ENCODE measurements around the gene HTATIP2. TPM values are rescaled to one million over a fixed set of nuclear protein-coding genes. Genes with fewer than 3 reads are reported as not detected.
A peak's percentile ranks its signal among the peaks of the same experiment; 100 is the strongest.
"Not testable (repeated sequence)": the region's sequence is repeated elsewhere in the genome, so short reads cannot be mapped to it uniquely, and the experiment has no call there.

HTATIP2 gene
- total RNA-seq, 1 donor from 2014 or later, result 84.3 TPM

DNA sequence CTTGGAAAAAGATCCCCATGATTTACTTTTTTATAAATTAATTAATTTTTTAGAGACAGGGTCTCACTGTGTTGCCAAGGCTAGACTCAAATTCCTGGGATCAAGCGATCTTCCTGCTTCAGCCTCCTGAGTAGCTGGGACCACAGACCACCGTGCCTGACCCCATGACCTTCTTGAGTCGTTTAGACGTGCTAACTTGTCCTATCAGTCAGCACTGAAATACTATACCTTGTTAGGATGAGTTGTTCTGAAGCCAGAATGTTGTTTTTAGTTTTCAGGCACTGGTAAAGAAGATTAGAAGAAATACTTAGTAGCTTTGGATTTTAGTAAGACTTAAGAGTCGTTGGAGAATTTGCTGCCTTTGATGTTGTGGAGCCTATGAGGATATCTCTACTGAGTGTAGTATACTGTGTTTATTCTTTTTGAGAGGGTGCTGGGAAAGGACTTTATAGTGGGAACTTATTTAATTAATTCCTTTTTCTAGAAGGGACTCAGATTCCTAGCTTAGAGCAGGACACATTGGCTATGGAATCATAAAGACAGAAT lies 8.6 kb downstream of the HTATIP2 start:
- DNase-seq (ENCODE audit: low read depth), result no peak

DNA sequence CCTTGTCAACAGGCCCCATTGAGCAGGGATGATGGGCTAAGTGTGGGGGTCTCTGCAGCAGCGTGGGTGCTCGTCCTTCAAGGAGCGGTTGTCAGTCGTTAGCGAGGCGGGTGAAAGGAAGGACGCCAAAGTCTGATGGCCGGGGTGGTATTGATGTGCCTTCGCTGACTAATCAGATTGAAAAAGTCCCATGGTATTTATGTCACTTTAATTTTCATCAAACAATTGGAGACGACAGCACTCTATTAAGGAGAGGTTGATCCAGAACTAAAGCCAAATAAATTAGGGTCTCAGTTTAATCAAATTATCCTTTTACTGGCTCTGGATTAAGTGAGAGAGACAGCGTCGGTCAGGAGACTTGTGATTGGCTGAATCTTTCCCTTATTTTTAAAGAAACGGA lies 9.6 kb downstream of the HTATIP2 start:
- DNase-seq (ENCODE audit: low read depth), result no peak

DNA sequence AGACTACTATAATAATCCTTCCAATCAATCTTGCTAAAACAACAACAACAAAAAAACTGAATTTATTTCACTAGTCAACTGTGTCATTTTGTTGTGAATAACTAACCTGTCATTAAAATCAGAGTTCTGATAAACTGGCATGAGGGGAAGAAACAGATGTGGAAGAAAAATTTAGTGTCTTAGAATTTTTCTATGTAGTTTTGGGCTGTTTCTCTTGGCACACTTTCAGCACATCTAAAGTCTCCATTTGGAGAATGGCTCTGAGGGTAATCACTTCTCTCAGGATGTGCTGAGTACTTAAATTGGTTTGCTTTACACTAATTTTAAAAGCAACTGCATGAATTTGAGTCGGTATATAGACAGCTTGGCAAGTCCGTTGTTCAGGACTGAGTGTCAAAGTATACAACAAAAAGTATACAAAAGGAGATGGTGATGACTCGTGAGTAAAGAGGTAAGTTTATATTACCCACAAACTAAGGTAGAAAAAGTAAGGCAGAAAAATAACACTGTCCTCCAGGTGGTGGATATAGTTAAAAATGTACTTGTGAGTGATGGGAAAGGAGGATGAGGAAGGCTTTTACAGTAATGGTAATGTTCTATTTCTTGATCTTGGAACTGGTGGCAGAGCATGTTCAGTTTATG lies 10.2 kb downstream of the HTATIP2 start:
- no peak for DNase-seq (ENCODE audit: low read depth)

DNA sequence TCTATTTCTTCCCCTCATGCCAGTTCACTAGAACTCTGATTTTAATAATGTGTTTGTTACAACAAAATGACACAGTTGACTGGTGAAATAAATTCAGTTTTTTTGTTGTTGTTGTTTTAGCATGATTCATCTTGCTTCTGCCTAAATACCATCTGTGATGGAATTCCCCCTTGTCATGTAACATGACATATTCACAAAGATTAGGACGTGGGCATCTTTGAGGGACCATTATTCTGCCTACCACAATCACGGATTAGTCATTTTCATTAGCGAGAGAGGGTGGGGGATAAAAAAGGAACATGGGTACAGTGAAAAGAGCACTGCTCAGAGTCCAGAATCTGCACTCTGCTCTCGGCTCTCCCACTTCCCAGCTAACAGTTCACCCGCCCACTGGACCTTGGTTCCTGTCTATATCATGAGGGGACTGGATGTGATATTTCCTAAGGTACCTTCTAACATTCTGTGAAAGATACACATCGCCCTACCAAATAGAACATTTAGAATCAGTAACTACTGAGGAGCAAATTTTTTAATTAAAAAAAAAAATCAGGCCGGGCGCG lies 11.3 kb downstream of the HTATIP2 start:
- peak; percentile 42 for DNase-seq (ENCODE audit: low read depth)

GRCh38 chr11:20376162-20376730 lies 12.7 kb downstream of the HTATIP2 start:
- DNase-seq (ENCODE audit: low read depth), result no peak

DNA sequence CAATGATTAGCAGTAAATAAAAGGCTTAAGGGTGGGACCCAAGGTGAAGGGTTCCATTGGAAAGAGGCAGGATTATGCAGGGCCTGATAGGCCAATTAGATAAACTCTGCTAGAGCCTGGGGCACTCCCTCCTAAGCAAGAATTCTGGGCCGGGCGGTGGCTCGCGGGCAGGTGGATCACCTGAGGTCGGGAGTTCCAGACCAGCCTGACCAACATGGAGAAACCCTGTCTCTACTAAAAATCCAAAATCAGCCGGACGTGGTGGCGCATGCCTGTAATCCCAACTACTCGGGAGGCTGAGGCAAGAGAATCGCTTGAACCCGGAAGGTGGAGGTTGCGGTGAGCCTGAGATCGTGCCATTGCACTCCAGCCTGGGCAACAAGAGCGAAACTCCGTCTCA lies 22.5 kb downstream of the HTATIP2 start:
- DNase-seq (ENCODE audit: low read depth), result not testable (repeated sequence)

- peak; percentile 73 for DNase-seq (ENCODE audit: low read depth)
Observed at GRCh38 chr11:20387261-20388095, 24.0 kb downstream of the HTATIP2 start, which contains the start of gene PRMT3. Gene PRMT3, plus strand, starts transcription at chr11:20387716. Its CDS starts 31 bp downstream, at chr11:20387747.

DNA sequence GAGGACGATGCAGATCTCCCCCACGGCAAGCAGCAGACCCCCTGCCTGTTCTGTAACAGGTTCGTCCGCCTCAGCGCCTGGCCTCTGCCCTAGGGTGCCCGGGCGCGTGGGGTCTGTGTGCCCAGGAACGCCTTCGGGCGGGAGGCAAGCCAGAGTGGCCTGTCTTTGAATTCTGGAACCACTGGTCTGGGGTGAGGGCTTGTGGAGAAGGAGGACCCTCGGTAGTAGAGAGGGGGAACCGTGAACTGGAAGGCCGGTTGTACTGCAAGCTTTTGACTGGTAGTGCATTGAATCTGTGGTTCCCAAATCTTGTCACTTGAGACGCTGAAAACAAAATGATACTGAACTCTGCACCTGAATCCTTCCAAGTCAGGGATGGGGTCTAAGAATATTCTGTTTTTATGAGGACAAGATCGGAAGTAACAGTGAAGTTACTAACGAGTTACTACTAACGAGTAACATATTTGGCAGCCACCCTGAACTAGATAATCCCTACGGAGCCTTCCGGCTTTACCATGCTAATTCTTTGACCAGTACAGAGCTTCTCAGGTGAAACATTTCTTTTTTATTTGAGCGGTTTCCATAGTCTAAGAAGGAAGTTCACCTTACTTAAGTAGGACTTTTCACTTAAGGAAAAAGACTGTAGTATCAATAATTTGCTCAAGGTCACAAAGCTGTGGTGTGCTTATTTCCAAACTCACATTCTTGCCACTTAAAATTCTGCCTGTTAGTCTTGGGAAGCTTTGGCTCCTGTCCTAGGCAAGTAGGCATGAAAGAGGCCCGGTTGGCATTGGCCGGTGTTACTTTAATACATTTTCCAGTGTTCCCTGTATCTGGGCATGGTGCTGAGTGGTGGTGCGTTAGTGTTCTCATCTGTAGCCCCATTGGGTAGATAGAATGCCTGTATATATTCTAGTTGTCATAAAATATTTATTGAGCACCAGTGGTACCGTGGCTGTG lies 24.9 kb downstream of the HTATIP2 start:
- peak; percentile 50 for DNase-seq (ENCODE audit: low read depth)

- peak; percentile 66 for DNase-seq (ENCODE audit: low read depth)
Observed at GRCh38 chr11:20397281-20397680, 33.8 kb downstream of the HTATIP2 start.

- no peak for DNase-seq (ENCODE audit: low read depth)
Observed at GRCh38 chr11:20399498-20399897, 36.0 kb downstream of the HTATIP2 start.

DNA sequence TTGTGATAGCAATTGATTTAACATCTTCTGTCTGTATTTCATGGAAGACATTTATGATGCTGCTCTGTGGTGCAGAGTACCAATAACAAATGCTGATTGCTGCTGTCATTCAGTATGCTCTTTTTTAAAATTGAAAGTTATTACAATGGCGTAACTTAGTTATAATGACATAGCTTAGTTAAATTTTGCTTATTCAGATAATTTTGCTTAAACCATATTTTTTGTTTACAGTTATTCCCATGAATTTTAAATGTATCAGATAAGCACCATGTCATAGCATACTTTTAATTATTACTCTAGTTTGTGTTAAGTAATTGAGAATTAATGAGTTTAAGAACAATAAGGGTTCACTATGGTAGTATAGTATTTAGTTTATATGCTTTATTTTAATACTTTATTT lies 39.5 kb downstream of the HTATIP2 start:
- DNase-seq (ENCODE audit: low read depth), result no peak

GRCh38 chr11:20406484-20406883 lies 43.0 kb downstream of the HTATIP2 start:
- DNase-seq (ENCODE audit: low read depth), result no peak

- DNase-seq (ENCODE audit: low read depth), result no peak
Observed at GRCh38 chr11:20407344-20407743, 43.8 kb downstream of the HTATIP2 start.

GRCh38 chr11:20415432-20415831 lies 51.9 kb downstream of the HTATIP2 start:
- DNase-seq (ENCODE audit: low read depth), result no peak

DNA sequence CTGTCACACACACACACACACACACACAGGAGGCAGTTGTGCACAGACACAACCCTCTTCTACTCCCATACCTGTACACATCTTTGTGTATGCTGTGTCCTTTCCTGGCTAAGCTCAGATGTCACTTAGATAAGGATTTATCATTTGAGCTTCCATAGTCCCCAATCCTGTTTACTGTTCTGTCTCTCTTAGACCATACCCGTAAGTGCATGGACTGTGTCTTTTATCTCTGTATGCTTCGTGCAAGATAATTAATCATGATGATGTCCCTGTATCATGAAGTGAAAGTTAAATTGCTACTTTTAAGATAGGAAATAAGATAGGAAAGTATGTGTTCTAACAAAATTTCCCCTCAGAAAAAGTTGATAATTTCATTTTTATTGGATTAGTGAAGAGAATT lies 54.3 kb downstream of the HTATIP2 start:
- DNase-seq (ENCODE audit: low read depth), result no peak

DNA sequence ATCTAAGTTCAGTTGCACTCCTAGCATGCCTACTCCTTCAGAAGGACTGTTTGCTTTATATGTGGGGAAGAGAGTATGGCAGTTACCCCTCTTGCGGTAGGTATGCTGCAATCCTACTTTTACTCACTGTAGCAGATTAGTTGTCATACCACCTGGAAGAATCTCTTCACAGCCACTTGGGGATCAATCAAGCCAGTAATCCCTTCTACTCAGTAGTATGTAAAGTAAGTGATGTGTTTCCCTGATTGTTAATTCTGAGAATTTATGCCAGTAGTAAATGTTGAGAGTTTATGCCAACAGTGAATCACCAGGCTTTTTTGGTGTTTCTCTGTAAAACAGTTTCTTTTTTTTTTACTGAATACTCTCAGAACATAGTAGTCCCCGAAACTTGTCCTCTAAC lies 58.4 kb downstream of the HTATIP2 start:
- no peak for DNase-seq (ENCODE audit: low read depth)

DNA sequence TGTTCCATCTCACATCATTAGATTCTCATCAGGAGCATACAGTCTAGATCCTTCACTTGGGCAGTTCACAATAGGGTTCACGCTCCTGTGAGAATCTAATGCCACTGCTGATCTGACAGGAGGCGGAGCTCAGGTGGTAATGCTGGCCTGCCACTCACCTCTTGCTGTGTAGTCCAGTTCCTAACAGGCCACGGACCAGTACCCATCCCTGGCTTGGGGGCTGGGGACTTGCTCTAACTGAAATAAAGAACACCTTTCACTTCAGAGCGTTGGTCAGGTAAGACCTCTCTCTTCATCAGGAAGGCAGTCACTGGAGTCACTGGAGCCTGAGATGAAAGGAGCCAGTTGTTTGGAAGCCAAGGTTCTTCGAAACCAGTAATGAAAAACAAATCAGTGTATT lies 65.7 kb downstream of the HTATIP2 start:
- DNase-seq (ENCODE audit: low read depth), result no peak
